MM.1S (cell line): ENCODE data around the gene ACSL5.
"Not testable (repeated sequence)": the region's sequence is repeated elsewhere in the genome, so short reads cannot be mapped to it uniquely, and the experiment has no call there.

ENCODE experiments used
- DNase-seq: peaks from one replicate; pipeline ENCODE4 v3.0.0-alpha.2; 2015
- H2AFZ ChIP-seq: fragments of 300-600 bp; sonication (generic); 2 replicates; pipeline ENCODE4 v1.6.0; 2016; ENCODE audit warnings: antibody characterized with exemption, low read length
- H3F3A ChIP-seq: fragments of 300-600 bp; sonication (generic); 2 replicates; pipeline ENCODE4 v1.6.1; 2016; ENCODE audit warnings: mild to moderate bottlenecking, antibody characterized with exemption, low read length, moderate library complexity, mixed read lengths; ENCODE audit not compliant: insufficient read depth
- H3K27ac ChIP-seq: fragments of 300-600 bp; sonication (generic); 2 replicates; pipeline ENCODE4 v1.5.1; 2016; ENCODE audit warnings: mild to moderate bottlenecking, low read length
- H3K27me3 ChIP-seq: fragments of 300-600 bp; sonication (generic); replicated peaks from 2 replicates; pipeline ENCODE4 v1.6.0; 2016; ENCODE audit warnings: low read length; ENCODE audit not compliant: insufficient read depth
- H3K36me3 ChIP-seq: fragments of 300-600 bp; sonication (generic); replicated peaks from 2 replicates; pipeline ENCODE4 v1.6.1; 2016; ENCODE audit warnings: mild to moderate bottlenecking, low read length, mixed read lengths; ENCODE audit not compliant: insufficient read depth
- H3K4me1 ChIP-seq: fragments of 300-600 bp; sonication (generic); 2 replicates; pipeline ENCODE4 v1.6.1; 2016; ENCODE audit warnings: low read length, mixed read lengths
- H3K4me2 ChIP-seq: fragments of 300-600 bp; sonication (generic); 2 replicates; pipeline ENCODE4 v1.6.0; 2016; ENCODE audit warnings: low read depth, low read length
- H3K4me3 ChIP-seq: fragments of 300-600 bp; sonication (generic); 2 replicates; pipeline ENCODE4 v1.5.1; 2016; ENCODE audit warnings: low read length, mixed read lengths
- H3K79me2 ChIP-seq: fragments of 300-600 bp; sonication (generic); 2 replicates; pipeline ENCODE4 v1.6.1; 2016; ENCODE audit warnings: mixed run types, low read length, mixed read lengths
- H3K9ac ChIP-seq: fragments of 300-600 bp; sonication (generic); 2 replicates; pipeline ENCODE4 v1.6.1; 2016; ENCODE audit warnings: low read length, mixed read lengths
- H3K9me2 ChIP-seq: fragments of 300-600 bp; sonication (generic); replicated peaks from 2 replicates; pipeline ENCODE4 v1.6.1; 2016; ENCODE audit warnings: mild to moderate bottlenecking, low read length, mixed read lengths; ENCODE audit not compliant: insufficient read depth
- H3K9me3 ChIP-seq: fragments of 300-600 bp; sonication (generic); replicated peaks from 2 replicates; pipeline ENCODE4 v1.6.1; 2016; ENCODE audit warnings: mild to moderate bottlenecking, low read length, mixed read lengths; ENCODE audit not compliant: insufficient read depth
- H4K20me1 ChIP-seq: fragments of 300-600 bp; sonication (generic); 2 replicates; pipeline ENCODE4 v1.6.1; 2016; ENCODE audit warnings: mild to moderate bottlenecking, low read length, moderate library complexity, mixed read lengths; ENCODE audit not compliant: insufficient read depth
- CTCF ChIP-seq: fragments of 300-600 bp; sonication (generic); IDR thresholded peaks from 2 replicates; pipeline ENCODE4 v1.5.1; 2016; ENCODE audit warnings: antibody characterized with exemption, low read length, mixed read lengths
- EZH2 ChIP-seq: fragments of 300-600 bp; sonication (generic); optimal IDR thresholded peaks from 2 replicates; pipeline ENCODE3; 2017; ENCODE audit warnings: low read depth, mild to moderate bottlenecking, antibody characterized with exemption, low read length, mixed read lengths
- EZH2phosphoT487 ChIP-seq: fragments of 300-600 bp; sonication (generic); IDR thresholded peaks from 2 replicates; pipeline ENCODE4 v1.6.1; 2018; ENCODE audit warnings: antibody characterized with exemption, low read length

Gene ACSL5

GRCh38 chr10:112456533-112456932 lies 82.6 kb downstream of the ACSL5 start:
- Histone ChIP-seq H3K4me2 (no peak overlapping the region), H3K9me3 (no peaks in the 10 kb centered on the region), H3K4me1 (no peaks in the 10 kb centered on the region), H3K27ac (no peak overlapping the region), H3K36me3 (no peaks in the 10 kb centered on the region), H3K27me3 (no peaks in the 10 kb centered on the region), H3K9ac (no peak overlapping the region), H4K20me1 (no peaks in the 10 kb centered on the region), H3F3A (no peaks in the 10 kb centered on the region), H3K4me3 (no peak overlapping the region), H3K79me2 (peaks cover 2% of the 10 kb centered on the region; the same call in 1 of the 2 replicates), H3K9me2 (no peaks in the 10 kb centered on the region), H2AFZ (no peak overlapping the region)
- no peak for TF ChIP-seq EZH2
- TF ChIP-seq EZH2phosphoT487: no peak
- TF ChIP-seq CTCF: peak; percentile 19; the same call in 1 of the 2 replicates
- no peak for DNase-seq

- H3K36me3 ChIP-seq: no peaks in the 10 kb centered on the region
- no peak overlapping the region for H3K4me2 ChIP-seq
- H3K27me3 ChIP-seq: no peaks in the 10 kb centered on the region
- no peak overlapping the region for H2AFZ ChIP-seq
- H3F3A ChIP-seq: peaks cover 4% of the 10 kb centered on the region
- no peak for DNase-seq
- H4K20me1 ChIP-seq: 0 out of 2 replicates have a peak, but pooled peaks cover 4% of the 10 kb centered on the region
- H3K9me3 ChIP-seq: no peaks in the 10 kb centered on the region
- no peak overlapping the region for H3K9ac ChIP-seq
- H3K9me2 ChIP-seq: no peaks in the 10 kb centered on the region
- H3K79me2 ChIP-seq: no peaks in the 10 kb centered on the region
- TF ChIP-seq EZH2phosphoT487: no peak
- no peak for TF ChIP-seq EZH2
- no peak for TF ChIP-seq CTCF
- H3K27ac ChIP-seq: no peak overlapping the region
- H3K4me3 ChIP-seq: no peak overlapping the region
- H3K4me1 ChIP-seq: peaks cover 4% of the 10 kb centered on the region; the same call in 1 of the 2 replicates
Observed at GRCh38 chr10:112460366-112460765, 86.5 kb downstream of the ACSL5 start.

- H3K9me3 ChIP-seq: no peaks in the 10 kb centered on the region
- H3K27ac ChIP-seq: no peak overlapping the region
- H3K4me1 ChIP-seq: peaks cover 9% of the 10 kb centered on the region; the same call in 1 of the 2 replicates
- no peaks in the 10 kb centered on the region for H3K9me2 ChIP-seq
- H3K36me3 ChIP-seq: no peaks in the 10 kb centered on the region
- H2AFZ ChIP-seq: no peak overlapping the region
- no peak overlapping the region for H3K9ac ChIP-seq
- no peak overlapping the region for H3K4me3 ChIP-seq
- H3K27me3 ChIP-seq: no peaks in the 10 kb centered on the region
- TF ChIP-seq EZH2 (no peak), EZH2phosphoT487 (no peak), CTCF (no peak)
- H3F3A ChIP-seq: peaks cover 5% of the 10 kb centered on the region
- no peak for DNase-seq
- no peak overlapping the region for H3K4me2 ChIP-seq
- H3K79me2 ChIP-seq: no peaks in the 10 kb centered on the region; the same call in 1 of the 2 replicates
- peaks cover 9% of the 10 kb centered on the region; the same call in 1 of the 2 replicates for H4K20me1 ChIP-seq
Observed at GRCh38 chr10:112461029-112461887, 87.3 kb downstream of the ACSL5 start.

GRCh38 chr10:112464074-112464473 lies 90.2 kb downstream of the ACSL5 start:
- not testable (repeated sequence) for H3K9ac ChIP-seq, H3K27ac ChIP-seq, H2AFZ ChIP-seq, H3K4me2 ChIP-seq, DNase-seq, H3K27me3 ChIP-seq, H3K4me3 ChIP-seq, H3K79me2 ChIP-seq, H3K36me3 ChIP-seq, H3F3A ChIP-seq, H3K9me2 ChIP-seq, H3K4me1 ChIP-seq, H3K9me3 ChIP-seq
- H4K20me1 ChIP-seq: peaks cover 11% of the 10 kb centered on the region; the same call in 1 of the 2 replicates
